GM19099 (cell line): ENCODE measurements around the gene HMX2.
A peak's percentile ranks its signal among the peaks of the same experiment; 100 is the strongest.

Experiments used
- POLR2A ChIP-seq: IDR thresholded peaks from 3 replicates; pipeline ENCODE4 v1.6.1; 2011; ENCODE audit warnings: low read depth; ENCODE audit not compliant: insufficient read length; ENCODE audit errors: extremely low read depth

HMX2 gene

DNA sequence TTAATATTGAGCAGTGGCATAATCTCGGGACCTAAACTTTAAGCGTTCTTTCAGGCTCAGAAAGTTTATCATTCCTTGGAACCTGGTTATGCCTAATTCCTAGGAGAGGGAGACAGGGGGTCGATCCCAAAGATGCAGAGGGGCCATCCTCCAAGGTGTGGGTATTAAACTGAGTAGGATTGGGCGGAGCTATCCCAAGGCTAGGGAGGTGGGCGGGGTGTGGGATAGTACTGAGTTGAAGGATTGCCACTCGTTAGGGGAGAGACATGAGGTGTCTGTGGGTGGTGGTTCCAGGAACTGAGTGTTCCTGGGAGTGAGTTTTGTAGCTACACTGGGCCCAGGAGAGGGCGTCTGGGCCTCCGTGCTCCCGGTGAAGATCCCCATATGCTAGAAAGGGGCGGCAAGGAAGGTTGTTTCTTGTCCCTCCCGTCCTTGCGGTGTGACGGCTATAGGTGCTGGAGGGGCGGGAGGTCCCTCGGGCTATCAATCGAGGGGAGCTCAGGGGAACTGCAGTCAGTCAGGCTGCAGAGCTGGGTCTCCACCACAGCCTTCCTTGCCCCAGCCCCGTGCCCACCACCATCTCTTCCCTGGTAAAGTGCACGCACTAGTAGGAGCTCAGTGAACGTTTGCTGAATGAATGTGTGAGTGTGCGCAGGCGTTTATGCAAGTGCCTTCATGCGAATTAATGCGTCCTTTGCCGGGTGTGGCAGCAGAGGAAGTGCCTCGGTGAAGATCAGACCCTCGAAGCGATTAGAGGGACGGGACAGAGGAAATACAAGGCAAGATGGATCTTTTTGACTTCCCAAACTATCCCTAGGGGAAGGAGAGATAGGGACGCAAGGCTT is 3.0 kb upstream of the HMX2 start:
- TF ChIP-seq POLR2A: no peak

DNA sequence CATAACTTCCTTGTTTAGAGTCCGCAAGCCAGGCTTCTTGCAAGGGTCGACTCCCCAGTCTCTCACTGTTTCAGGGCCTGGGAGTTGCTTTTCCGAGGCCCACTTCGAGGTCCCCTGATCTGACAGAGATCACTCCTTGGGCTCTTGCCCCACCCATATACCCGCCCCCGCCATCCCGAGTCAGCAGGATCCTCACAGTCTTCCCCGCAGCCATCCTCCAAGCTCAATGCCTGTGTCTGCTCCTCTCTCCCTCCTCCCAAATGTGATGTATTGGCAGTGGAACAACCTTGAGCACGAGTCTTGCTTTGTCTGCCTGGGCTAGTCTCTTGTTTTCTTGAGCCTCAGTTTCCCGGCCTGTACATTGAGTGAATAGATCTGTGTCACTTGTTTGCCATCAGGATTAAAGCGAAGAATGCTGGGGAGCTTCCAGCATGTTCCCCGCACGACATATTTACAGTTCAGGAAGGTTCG is 2.4 kb upstream of the HMX2 start:
- TF ChIP-seq POLR2A: no peak

DNA sequence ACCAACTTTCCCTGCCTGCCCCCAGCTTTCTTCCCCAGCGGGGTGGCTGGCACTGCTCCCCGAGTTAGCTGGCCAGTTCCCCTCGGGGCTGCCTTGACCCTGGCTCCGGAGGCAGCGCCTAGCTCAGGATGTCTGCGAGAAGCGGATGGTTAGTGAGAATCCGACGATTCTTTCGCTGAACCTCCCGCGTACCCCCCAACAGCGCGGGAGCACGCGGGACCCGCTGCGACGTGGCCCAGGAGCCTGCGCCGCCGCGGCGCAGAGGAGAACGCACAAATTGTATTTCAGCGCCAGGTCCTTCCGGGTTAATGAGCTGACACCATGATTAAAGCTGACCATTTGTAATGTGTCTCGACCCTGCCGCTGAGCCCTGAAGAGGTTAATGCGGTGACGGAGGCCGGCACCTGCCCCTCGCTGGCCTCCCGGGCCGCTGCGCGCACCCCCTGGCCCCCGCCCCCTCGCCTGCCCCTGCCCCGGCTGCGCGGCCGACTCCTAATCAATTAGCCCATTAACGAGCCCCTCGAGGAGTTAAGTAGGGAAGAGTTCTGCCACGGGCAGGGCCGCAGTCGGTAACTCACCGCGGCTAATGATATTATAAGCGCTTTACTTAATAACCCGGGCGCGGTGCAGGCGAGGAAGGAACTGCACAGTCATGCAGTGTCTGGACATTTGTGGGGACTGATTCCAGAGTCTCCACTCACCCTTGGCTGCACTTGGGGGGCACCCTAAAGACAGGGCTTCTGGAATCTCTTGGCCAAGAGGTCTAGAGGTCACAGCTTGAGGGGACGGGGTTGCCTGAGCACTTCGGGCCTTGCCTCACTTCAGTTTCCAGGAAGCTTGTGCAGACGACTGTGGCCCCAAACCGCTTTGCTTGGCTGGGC is 1.7 kb upstream of the HMX2 start:
- TF ChIP-seq POLR2A: no peak

DNA sequence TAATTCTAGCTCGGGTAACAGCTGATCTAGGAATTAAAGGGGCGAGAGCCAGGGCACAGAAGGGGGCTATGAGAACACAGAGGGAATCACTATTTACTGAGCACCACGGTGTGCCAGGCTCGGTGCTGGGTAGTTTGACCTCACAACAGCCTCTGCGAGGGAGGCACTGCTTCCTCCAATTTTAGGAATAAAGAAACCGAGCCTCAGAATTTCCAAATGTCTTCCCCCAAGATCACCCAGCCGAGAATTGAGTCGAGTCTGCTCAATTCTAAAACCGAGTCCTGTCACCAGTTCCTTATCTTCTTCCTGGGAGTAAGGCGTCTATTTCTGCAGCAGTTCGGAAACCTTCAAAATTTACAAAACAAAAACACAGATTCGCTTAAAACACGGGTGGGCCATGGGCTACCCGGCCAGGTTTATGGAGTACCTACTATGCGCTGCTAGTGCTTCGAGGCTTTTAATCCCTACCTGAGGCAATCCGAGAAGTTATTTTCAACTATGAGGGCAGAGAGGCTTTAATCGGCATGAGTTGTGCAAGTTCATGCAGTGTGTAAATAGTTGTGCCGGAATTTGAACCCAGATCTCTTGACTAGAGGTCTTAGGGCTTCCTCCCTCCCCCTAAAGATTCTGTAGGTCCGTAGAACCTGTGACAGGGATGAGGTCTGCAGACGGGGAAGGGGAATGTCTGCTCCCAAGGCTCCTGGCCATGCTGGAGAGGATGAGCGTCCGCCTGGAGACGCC is 872 bp upstream of the HMX2 start:
- no peak for TF ChIP-seq POLR2A

DNA sequence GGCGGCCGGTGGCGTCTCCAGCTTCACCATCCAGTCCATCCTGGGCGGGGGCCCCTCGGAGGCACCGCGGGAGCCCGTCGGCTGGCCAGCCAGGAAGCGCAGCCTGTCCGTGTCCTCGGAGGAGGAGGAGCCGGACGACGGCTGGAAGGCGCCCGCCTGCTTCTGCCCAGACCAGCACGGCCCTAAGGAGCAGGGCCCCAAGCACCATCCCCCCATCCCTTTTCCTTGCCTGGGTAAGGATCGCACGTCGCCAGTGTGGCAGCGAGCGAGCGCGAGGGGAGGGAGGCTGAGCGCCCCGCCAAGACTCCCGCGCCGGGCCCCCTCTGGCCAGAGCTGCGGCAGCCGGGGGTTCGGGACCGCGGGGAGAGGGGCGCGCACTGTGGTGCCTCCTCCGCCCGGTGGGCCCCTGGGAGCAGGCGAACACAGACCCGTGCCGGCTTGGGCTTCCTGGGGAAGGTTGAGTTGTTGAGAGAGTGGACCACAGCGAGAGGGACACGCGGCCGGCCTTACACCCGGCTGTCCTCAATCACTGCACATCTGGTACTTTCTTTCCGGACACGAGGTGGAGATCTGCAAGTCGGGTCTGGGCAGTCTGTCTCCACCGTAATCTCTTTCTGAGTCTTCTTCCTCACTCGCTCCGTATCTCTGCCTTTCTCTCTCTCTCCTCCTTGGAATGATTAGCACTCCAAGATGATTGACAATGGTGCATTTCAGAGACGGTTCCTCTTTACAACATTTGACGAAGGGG is 652 bp downstream of the HMX2 start:
- TF ChIP-seq POLR2A: no peak

DNA sequence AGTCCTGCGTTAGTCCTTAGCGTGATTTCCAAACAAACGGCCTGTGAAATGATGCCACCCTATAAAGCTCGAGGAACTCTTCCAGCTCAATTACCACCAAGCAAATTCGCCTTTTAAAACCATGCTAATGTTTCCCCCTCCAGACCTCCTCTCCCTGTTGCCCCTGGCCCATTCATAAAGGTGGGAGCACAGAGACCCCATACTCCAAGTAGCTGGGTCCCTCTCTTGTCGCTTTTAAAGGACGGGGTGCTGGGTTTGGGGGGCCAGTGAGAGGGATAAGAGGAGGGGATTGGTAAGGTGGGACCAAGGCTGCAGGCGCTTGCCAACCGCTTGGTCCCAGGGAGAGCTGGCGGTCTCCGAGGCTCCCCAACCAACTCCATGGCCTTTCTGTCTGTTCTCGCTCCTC is 1.2 kb downstream of the HMX2 start:
- TF ChIP-seq POLR2A: no peak

DNA sequence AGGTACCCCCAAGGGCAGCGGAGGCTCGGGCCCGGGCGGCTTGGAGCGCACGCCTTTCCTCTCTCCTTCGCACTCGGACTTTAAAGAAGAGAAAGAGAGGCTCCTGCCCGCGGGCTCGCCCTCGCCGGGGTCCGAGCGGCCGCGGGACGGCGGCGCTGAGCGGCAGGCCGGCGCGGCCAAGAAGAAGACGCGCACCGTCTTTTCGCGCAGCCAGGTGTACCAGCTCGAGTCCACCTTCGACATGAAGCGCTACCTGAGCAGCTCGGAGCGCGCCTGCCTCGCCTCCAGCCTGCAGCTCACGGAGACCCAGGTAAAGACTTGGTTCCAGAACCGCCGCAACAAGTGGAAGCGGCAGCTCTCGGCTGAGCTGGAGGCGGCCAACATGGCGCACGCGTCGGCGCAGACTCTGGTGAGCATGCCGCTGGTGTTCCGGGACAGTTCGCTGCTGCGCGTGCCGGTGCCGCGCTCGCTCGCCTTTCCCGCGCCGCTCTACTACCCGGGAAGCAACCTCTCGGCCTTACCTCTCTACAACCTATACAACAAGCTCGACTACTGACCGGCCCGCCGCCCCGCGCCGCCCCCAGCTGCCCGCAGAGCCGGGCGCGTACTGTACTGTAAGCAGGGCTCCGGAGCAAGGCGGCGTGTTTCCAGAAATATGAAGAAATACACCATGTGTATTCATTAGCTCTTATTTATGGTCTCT is 1.8 kb downstream of the HMX2 start:
- TF ChIP-seq POLR2A: no peak

DNA sequence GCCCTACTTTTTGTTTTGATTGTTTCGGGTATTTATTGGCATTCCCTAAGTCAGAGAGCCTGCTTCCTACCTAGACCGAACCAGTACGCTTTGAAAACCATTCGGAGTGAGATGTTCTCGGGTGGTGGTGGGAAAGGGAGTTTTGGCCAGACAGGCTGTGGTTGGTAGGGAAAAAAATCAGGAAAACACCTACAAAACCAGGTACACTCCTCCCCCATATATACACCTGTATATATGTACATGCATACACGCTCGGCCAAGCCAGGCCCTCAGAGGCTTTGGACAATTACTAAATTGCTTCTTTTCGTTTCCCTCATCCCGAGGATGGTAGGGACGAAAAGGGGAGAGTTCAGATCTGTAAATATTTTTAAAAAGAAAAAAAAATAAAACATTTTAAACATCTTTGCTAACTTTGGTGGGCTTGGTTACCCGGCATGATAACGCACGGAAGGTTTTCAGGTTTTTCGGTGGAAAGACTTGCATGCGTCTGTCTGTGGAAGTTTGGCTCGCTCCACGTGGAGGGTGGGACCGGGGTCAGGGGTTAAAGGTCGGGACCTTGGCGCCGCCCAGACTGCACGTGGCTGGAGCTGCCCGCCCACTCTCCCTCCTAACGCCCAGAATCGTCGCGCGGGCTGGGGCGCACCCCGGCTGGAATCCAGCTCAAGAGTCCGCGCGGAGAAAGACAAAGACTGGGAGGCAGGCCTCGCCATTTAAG is 2.5 kb downstream of the HMX2 start:
- no peak for TF ChIP-seq POLR2A

DNA sequence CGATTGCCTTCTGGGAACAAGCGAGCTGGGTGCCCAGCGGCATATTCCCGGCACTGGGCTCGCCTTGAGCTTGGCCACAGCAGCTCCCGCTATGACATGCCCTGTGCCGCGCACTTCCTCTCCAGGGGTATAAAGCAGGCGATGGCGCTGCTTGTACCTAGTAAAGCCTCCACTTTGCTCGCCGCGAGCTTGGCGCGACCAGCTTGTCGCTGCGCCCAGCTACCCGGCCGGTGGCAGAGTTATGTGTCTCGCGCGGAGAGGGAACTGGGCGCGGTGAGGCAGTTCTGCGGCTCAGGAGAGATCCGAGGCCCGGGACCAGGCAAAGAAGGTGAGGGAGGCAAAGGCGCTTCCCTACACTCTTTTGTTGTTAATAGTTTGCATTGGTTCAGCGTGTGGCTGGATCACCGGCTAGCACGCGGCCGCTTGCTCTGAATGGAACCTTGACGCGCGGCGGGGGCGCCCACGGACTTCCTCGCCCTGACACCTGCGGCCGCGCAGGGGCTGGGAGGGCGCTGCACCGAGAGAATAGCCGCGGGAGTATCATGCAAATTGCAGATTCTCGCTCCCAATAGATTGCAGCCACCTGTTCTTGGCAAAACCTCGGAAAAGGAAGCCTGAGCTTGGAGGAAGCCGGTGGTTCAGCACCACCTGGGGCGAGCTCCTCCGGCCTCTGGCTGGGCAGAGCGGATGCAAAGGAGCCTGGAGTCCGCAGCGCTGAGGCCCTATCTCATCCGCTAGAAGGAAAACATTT is 3.2 kb downstream of the HMX2 start:
- TF ChIP-seq POLR2A: no peak

DNA sequence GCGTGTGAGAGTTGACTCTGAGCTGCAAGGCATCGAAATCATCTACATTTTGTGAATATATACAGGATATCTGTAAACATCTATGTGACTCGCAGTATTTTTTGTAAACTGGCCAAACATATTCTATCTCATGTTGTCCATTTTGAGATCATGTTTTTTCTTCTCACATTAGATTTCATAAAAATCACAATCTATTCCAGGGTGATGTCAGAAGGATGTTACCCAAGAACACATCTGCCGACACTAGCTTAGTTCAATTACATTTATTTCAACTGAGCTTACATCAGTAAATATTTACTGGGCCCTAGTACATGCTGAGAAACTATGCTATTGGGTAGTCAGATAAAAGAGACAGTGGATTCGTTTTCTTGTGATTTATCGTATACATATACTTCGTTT is 3.8 kb downstream of the HMX2 start:
- TF ChIP-seq POLR2A: no peak

DNA sequence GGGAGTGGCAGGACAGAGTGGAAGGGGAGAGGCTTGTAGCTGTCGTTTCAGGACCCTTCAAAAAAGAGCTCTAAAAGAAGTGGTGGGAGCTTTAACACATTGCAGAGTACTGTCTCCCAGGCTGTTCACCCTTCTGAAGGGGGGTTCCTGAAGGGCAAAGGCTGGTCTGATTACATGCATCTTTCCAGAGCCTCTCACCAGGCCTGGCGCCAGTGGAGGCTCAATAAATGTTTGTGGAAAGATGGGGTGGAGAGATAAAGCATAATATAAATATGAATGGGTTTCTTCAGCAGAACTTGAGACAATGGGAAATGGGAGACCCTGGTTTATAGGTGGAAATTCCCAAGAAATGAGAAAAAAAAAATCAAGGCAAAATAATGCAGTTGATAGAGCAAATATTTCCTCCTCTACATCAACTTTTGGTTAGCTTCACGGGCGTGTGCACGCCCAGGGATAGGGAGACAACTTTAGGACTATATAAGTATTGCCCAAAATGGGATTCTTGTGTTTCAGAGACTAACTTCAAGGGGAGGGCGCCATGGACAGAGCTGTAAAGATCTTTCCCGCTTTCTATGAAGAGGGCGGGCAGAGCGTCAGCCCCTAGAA is 5.7 kb downstream of the HMX2 start:
- TF ChIP-seq POLR2A: no peak

DNA sequence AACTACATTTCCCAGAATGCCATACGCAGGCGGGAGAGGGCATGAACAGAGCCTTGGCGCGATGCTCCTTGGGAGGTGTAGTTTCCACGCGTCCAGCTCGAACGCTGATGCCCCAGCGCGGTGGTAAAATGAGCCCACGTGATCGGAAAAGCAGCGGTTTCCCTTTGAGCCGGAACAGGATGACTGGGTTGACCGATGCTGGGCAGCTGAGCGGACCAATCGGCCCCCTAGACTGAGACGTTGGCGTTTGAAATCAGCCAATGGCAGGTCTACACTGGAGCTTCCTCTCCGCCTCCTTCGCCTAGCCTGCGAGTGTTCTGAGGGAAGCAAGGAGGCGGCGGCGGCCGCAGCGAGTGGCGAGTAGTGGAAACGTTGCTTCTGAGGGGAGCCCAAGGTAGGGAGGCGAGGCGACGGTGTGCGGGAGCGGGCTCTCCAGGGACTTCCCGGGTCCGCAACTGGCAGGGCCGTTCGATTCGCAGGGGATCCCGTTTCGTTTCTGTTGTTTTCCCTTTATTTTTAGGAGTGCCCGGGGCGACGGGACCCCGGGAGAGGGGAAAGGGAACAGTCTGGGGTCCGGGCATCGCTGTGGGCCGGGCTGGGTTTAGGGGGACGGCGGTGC is 6.3 kb downstream of the HMX2 start, which contains the start of gene BUB3:
BUB3 (plus strand) TSS at position 311 of the 619 bp plus-strand sequence. CDS start 516 bp downstream, outside the sequence.
- TF ChIP-seq POLR2A: peak; percentile 97
